ENCODE measurements around the gene COIL.

GRCh38 chr17:56966338-56966737 is 5.5 kb upstream of the COIL start:
- TF ChIP-seq CTCF (conservative IDR thresholded peaks at IDR 0.05; ENCODE audit: low read length) (no peak), EZH2phosphoT487 (IDR thresholded peaks at IDR 0.05; ENCODE audit: borderline replicate concordance, low read depth, low read length) (no peak)
